ENCODE results near the gene STAB1. TPM values are rescaled to one million over a fixed set of nuclear protein-coding genes. Genes with fewer than 3 reads are reported as not detected.

Gene STAB1
- total and polyA plus RNA-seq, 2 of the 8 experiments (the other 6 are each of a cell fraction or from before 2014, with no cell fraction given), result 1.0 to 1.9 TPM

GRCh38 chr3:52490939-52491526, 4.1 kb upstream of the STAB1 start:
- H3K9ac ChIP-seq (replicated peaks in 1 of 4; ENCODE audit: extremely low read depth in 1 of 4, low read depth in 3 of 4, low read length in 3 of 4), result no peak overlapping the region
- no peaks in the 10 kb centered on the region; the same call in 1 of the 2 replicates for H3K79me1 ChIP-seq (ENCODE audit: low read depth, low read length)
- H3K23me2 ChIP-seq (ENCODE audit: low read depth, low read length), result no peaks in the 10 kb centered on the region
- no peak overlapping the region for H2BK12ac ChIP-seq (ENCODE audit: low read depth, low read length)
- CTCF ChIA-PET (ENCODE audit: partially characterized antibody), result interaction anchor here (1.1 to 1.7 kb wide), 3 partner anchors 9 to 24 kb away, joined by 3 to 6 read pairs (median 3); no protein-coding TSS in a partner anchor
- peaks cover 0 to 6% (median under 1%) of the 10 kb centered on the region in 4 experiments; a peak in 3 of 7 replicates for H3K4me1 ChIP-seq (replicated peaks in 1 of 4; ENCODE audit: control insufficient read depth in 3 of 4, insufficient read depth in 4 of 4, low read length in 3 of 4)
- H3K14ac ChIP-seq (ENCODE audit: insufficient read length), result no peak overlapping the region
- H4K20me1 ChIP-seq (replicated peaks in 1 of 2; ENCODE audit: control insufficient read depth in 1 of 2, insufficient read depth in 2 of 2, low read length in 2 of 2), result peaks cover 0 to 22% of the 10 kb centered on the region in 2 experiments
- H3K4ac ChIP-seq (replicated peaks; ENCODE audit: insufficient read length, low read depth, low read length), result no peak overlapping the region
- no peak overlapping the region for H4K5ac ChIP-seq (ENCODE audit: insufficient read length, low read depth, low read length)
- H3K27me3 ChIP-seq (replicated peaks in 1 of 4; ENCODE audit: control insufficient read depth in 3 of 4, extremely low read depth in 1 of 4, insufficient read depth in 3 of 4, low read length in 3 of 4), result no peaks in the 10 kb centered on the region; a peak in 1 of 7 replicates
- no peak overlapping the region for H2BK15ac ChIP-seq (ENCODE audit: low read length)
- WGBS, 2 experiments (ENCODE audit: extremely low coverage in 1 of 2, insufficient coverage in 1 of 2, insufficient read length in 1 of 2, insufficient replicate concordance in 2 of 2, low coverage in 1 of 2, low lambda C conversion rate in 2 of 2, missing lambda C conversion rate in 1 of 2), result 96% methylated on average over 22 of the region's 23 CpGs; no CpG with 5 or more reads in 1 of the 2 experiments
- no peak for FAIRE-seq
- peaks cover 21 to 58% (median 43%) of the 10 kb centered on the region in 4 experiments for H3K36me3 ChIP-seq (ENCODE audit: control insufficient read depth in 2 of 4, insufficient read depth in 4 of 4, low read length in 3 of 4)
- no peak overlapping the region for H3K23ac ChIP-seq (ENCODE audit: insufficient read length)
- TF ChIP-seq RXRA (IDR thresholded peaks at IDR 0.05; ENCODE audit: insufficient read depth, low read depth, low read length) (no peak), CHD1 (IDR thresholded peaks at IDR 0.05; ENCODE audit: low read depth, low read length) (no peak)
- no peak overlapping the region for H4K91ac ChIP-seq (replicated peaks; ENCODE audit: insufficient read length, low read length)
- no peak overlapping the region for H3K56ac ChIP-seq (replicated peaks; ENCODE audit: insufficient read length, low read depth, low read length)
- H3K9me3 ChIP-seq (ENCODE audit: insufficient read depth in 2 of 2, low read depth in 1 of 2, low read length in 1 of 2), result no peaks in the 10 kb centered on the region
- no peak overlapping the region for H4K8ac ChIP-seq (ENCODE audit: extremely low read depth, insufficient read depth, low read length)
- H3K27ac ChIP-seq (ENCODE audit: low read depth, low read length), result no peak overlapping the region
- no peak for DNase-seq (ENCODE audit: low read depth in 1 of 2, low spot score in 2 of 2)
- H3K4me2 ChIP-seq (ENCODE audit: insufficient read depth in 1 of 2, low read depth in 2 of 2, low read length in 2 of 2), result no peak overlapping the region
- H3K4me3 ChIP-seq (ENCODE audit: extremely low read depth in 1 of 4, insufficient read depth in 2 of 4, low read depth in 3 of 4, low read length in 4 of 4), result no peak overlapping the region
- no peak overlapping the region for H2BK5ac ChIP-seq (ENCODE audit: low read depth, low read length)
- no peak overlapping the region for H2BK20ac ChIP-seq (ENCODE audit: low read length)
- no peak overlapping the region for H3K18ac ChIP-seq (ENCODE audit: extremely low read depth, low read length)
- H2AK5ac ChIP-seq (ENCODE audit: low read depth, low read length), result no peak overlapping the region
- H2BK120ac ChIP-seq (replicated peaks; ENCODE audit: low read depth, low read length), result no peak overlapping the region
- POLR2A ChIA-PET (ENCODE audit: partially characterized antibody), result interaction anchor here (1.1 to 3.0 kb wide), 8 partner anchors 8 to 65 kb away, joined by 3 to 16 read pairs (median 4); no protein-coding TSS in a partner anchor
- H3K79me2 ChIP-seq (ENCODE audit: control insufficient read depth in 1 of 2, insufficient read depth in 2 of 2, low read length in 2 of 2), result no peaks in the 10 kb centered on the region
- no peak overlapping the region for H2AFZ ChIP-seq (ENCODE audit: low read length)
